Panc1 (cell line): Measurements from ENCODE around the gene NR6A1. TPM values are rescaled to one million over a fixed set of nuclear protein-coding genes. Genes with fewer than 3 reads are reported as not detected.

Experiments used
- ATAC-seq: fragments of 200-7000 bp; cut with Tn5 transposase; 2 replicates; pipeline ENCODE4 v1.9.1; 2020; ENCODE audit warnings: mild to moderate bottlenecking, moderate library complexity
- BruUV-seq: library from RNA; stranded (reverse); fragments of 400-500 nt; replicated peaks from 2 replicates; lab custom pipeline; 2021; lab: Mats Ljungman, UMichigan
- CTCF ChIA-PET: fragments of 300-600 bp; sonication (Branson Sonifier 250); formaldehyde crosslinking; loops from one replicate; lab custom pipeline; 2022; ENCODE audit warnings: antibody characterized with exemption; lab: Charles Lee
- POLR2A ChIA-PET: fragments of 300-600 bp; sonication (Branson Sonifier 250); formaldehyde crosslinking; loops from one replicate; lab custom pipeline; 2022; ENCODE audit warnings: antibody characterized with exemption; lab: Charles Lee
- DNase-seq: peaks from one replicate; pipeline ENCODE4 v3.0.0-alpha.2; 2010; ENCODE audit warnings: low read depth, low spot score
- H3K27ac ChIP-seq: 2 replicates; pipeline ENCODE4 v1.5.1; 2011; ENCODE audit warnings: mild to moderate bottlenecking, low read length, inconsistent platforms
- H3K27me3 ChIP-seq: fragments of 200-500 bp; sonication (Bioruptor generic); 2 replicates; pipeline ENCODE4 v1.6.0; 2014; ENCODE audit warnings: low read length, inconsistent platforms; ENCODE audit not compliant: control insufficient read depth, insufficient read depth
- H3K36me3 ChIP-seq: fragments of 200-500 bp; sonication (Bioruptor generic); 2 replicates; pipeline ENCODE4 v1.5.1; 2014; ENCODE audit warnings: inconsistent platforms, mild to moderate bottlenecking, low read length, moderate library complexity; ENCODE audit not compliant: control insufficient read depth, insufficient read depth
- H3K4me1 ChIP-seq: 2 replicates; pipeline ENCODE4 v1.5.1; 2011; ENCODE audit warnings: inconsistent platforms, mild to moderate bottlenecking, low read length, moderate library complexity; ENCODE audit not compliant: control insufficient read depth, insufficient read depth
- H3K4me3 ChIP-seq, 2 experiments: 2 replicates each; pipeline ENCODE4 v1.5.1; 2011 to 2012; ENCODE audit warnings: low read depth in 2 of 2, low read length in 2 of 2, mild to moderate bottlenecking in 2 of 2, inconsistent platforms in 1 of 2, moderate library complexity in 1 of 2
- H3K9me3 ChIP-seq: fragments of 200-500 bp; sonication (Bioruptor generic); 2 replicates; pipeline ENCODE4 v1.5.1; 2014; ENCODE audit warnings: low read depth, mild to moderate bottlenecking, inconsistent platforms, low read length, moderate library complexity; ENCODE audit not compliant: control insufficient read depth, insufficient read depth
- POLR2AphosphoS5 ChIP-seq: IDR thresholded peaks from 2 replicates; pipeline ENCODE4 v1.6.1; 2012; ENCODE audit warnings: mild to moderate bottlenecking, low read depth, low read length, moderate library complexity
- REST ChIP-seq, 2 experiments: IDR thresholded peaks; 2 replicates each; pipeline ENCODE4 v1.6.1; 2011 to 2012; ENCODE audit warnings: low read depth in 2 of 2, control low read depth in 1 of 2, low read length in 1 of 2, mild to moderate bottlenecking in 1 of 2, moderate library complexity in 1 of 2; ENCODE audit not compliant: insufficient read depth in 1 of 2
- SIN3A ChIP-seq: IDR thresholded peaks from 2 replicates; pipeline ENCODE4 v1.6.1; 2012; ENCODE audit warnings: low read depth, mild to moderate bottlenecking, low read length, moderate library complexity, borderline replicate concordance; ENCODE audit not compliant: insufficient read depth
- TCF7L2 ChIP-seq: IDR thresholded peaks from 2 replicates; pipeline ENCODE4 v1.6.1; 2011; ENCODE audit warnings: mild to moderate bottlenecking, low read depth, low read length, inconsistent platforms
- in situ Hi-C: cut with HindIII; loops from 2 replicates; pipeline ENCODE4 v1.10.0; 2016; ENCODE audit warnings: low sequenced_read_pairs, low pct_unique_long_range_greater_than_20kb
- intact Hi-C: fragments of 100-400 bp; cut with micrococcal nuclease; formaldehyde crosslinking; loops from one replicate; pipeline ENCODE4 v1.10.0; 2022; ENCODE audit not compliant: unreplicated experiment
- total RNA-seq: library from RNA; stranded (reverse); gene quantifications from one replicate; pipeline ENCODE4 v1.2.1, GENCODE V29; 2021; ENCODE audit not compliant: unreplicated experiment
- TF ChIP-seq, protein P1 (sequence below): fragments of 450-650 bp; IDR thresholded peaks from 2 replicates; pipeline ENCODE4 v1.5.1; 2017; ENCODE audit warnings: mild to moderate bottlenecking

Gene NR6A1
- total RNA-seq, 1 experiment from 2014 or later, result 7.6 TPM

GRCh38 chr9:124517600-124517999 is 253.5 kb downstream of the NR6A1 start:
- Histone ChIP-seq H3K27me3 (no peaks in the 10 kb centered on the region), H3K27ac (no peak overlapping the region), H3K9me3 (no peaks in the 10 kb centered on the region), H3K36me3 (no peaks in the 10 kb centered on the region), H3K4me3 (no peak overlapping the region), H3K4me1 (peaks cover 7% of the 10 kb centered on the region; the same call in 1 of the 2 replicates)
- TF ChIP-seq REST (IDR thresholded peaks at IDR 0.05; ENCODE audit: insufficient read depth in 1 of 2, low read depth in 2 of 2, low read length in 1 of 2) (no peak), TCF7L2 (no peak), POLR2AphosphoS5 (no peak), SIN3A (no peak)
- TF ChIP-seq, protein P1, sequence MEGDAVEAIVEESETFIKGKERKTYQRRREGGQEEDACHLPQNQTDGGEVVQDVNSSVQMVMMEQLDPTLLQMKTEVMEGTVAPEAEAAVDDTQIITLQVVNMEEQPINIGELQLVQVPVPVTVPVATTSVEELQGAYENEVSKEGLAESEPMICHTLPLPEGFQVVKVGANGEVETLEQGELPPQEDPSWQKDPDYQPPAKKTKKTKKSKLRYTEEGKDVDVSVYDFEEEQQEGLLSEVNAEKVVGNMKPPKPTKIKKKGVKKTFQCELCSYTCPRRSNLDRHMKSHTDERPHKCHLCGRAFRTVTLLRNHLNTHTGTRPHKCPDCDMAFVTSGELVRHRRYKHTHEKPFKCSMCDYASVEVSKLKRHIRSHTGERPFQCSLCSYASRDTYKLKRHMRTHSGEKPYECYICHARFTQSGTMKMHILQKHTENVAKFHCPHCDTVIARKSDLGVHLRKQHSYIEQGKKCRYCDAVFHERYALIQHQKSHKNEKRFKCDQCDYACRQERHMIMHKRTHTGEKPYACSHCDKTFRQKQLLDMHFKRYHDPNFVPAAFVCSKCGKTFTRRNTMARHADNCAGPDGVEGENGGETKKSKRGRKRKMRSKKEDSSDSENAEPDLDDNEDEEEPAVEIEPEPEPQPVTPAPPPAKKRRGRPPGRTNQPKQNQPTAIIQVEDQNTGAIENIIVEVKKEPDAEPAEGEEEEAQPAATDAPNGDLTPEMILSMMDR, result no peak
- POLR2A ChIA-PET, result no interaction called here
- ATAC-seq, result no peak
- no peak for DNase-seq
- CTCF ChIA-PET, result no interaction called here
- intact Hi-C loops, result loop anchor here (10.0 kb wide), 1 partner anchor 103 kb away; the partner anchor contains the start of gene PSMB7
- no TSS peak for BruUV-seq
- in situ Hi-C loops, result no loop called here

GRCh38 chr9:124514874-124515273 is 256.2 kb downstream of the NR6A1 start:
- Histone ChIP-seq H3K4me1 (peaks cover 11% of the 10 kb centered on the region; the same call in 1 of the 2 replicates), H3K27ac (no peak overlapping the region), H3K27me3 (no peaks in the 10 kb centered on the region), H3K4me3 (no peak overlapping the region), H3K36me3 (no peaks in the 10 kb centered on the region; the same call in 1 of the 2 replicates), H3K9me3 (no peaks in the 10 kb centered on the region)
- ATAC-seq (no peak), DNase-seq (no peak)
- in situ Hi-C loops, result no loop called here
- TF ChIP-seq SIN3A, result no peak
- TF ChIP-seq POLR2AphosphoS5, result no peak
- TF ChIP-seq, protein P1, result no peak
- ChIA-PET POLR2A (interaction anchor here (0.5 kb wide), 1 partner anchor 61 kb away, joined by 7 read pairs; no protein-coding TSS in a partner anchor), CTCF (no interaction called here)
- intact Hi-C loops, result loop anchor here (10.0 kb wide), 1 partner anchor 100 kb away; the partner anchor contains the start of gene PSMB7
- BruUV-seq, result no TSS peak
